Mesenchymal stem cell (in vitro differentiated cells and primary cell): ENCODE measurements around the gene SEC14L3.
A peak's percentile ranks its signal among the peaks of the same experiment; 100 is the strongest.

Experiments used
- DNase-seq: peaks from one replicate; pipeline ENCODE4 v3.0.0-alpha.2; 2013
- H2AFZ ChIP-seq: one replicate; pipeline ENCODE4 v1.6.1; 2013; ENCODE audit warnings: low read depth, mild to moderate bottlenecking, control low read depth, inconsistent platforms, low read length, moderate library complexity
- H2AK5ac ChIP-seq: 2 replicates; pipeline ENCODE4 v1.6.1; 2013; ENCODE audit warnings: low read length, moderate library complexity, mild to moderate bottlenecking, inconsistent platforms; ENCODE audit not compliant: severe bottlenecking
- H2BK120ac ChIP-seq: one replicate; pipeline ENCODE4 v1.6.1; 2013; ENCODE audit warnings: low read depth, mild to moderate bottlenecking, inconsistent platforms, low read length, moderate library complexity
- H2BK12ac ChIP-seq, 2 experiments: one replicate each; pipeline ENCODE4 v1.6.1; 2013; ENCODE audit warnings: inconsistent platforms in 2 of 2, low read length in 2 of 2, mild to moderate bottlenecking in 2 of 2, moderate library complexity in 2 of 2, control low read depth in 1 of 2
- H2BK15ac ChIP-seq: one replicate; pipeline ENCODE4 v1.6.1; 2013; ENCODE audit warnings: mild to moderate bottlenecking, low read depth, inconsistent platforms; ENCODE audit not compliant: poor library complexity, severe bottlenecking
- H2BK5ac ChIP-seq: 2 replicates; pipeline ENCODE4 v1.6.1; 2013; ENCODE audit warnings: low read depth, mild to moderate bottlenecking, low read length, control low read depth, inconsistent platforms; ENCODE audit not compliant: poor library complexity, severe bottlenecking
- H3K14ac ChIP-seq, 2 experiments: one replicate each; pipeline ENCODE4 v1.6.1; 2013; ENCODE audit warnings: inconsistent platforms in 2 of 2, low read length in 2 of 2, control low read depth in 1 of 2, mild to moderate bottlenecking in 1 of 2, moderate library complexity in 1 of 2
- H3K18ac ChIP-seq, 2 experiments: one replicate each; pipeline ENCODE4 v1.6.1; 2013; ENCODE audit warnings: inconsistent platforms in 2 of 2, low read length in 2 of 2, control low read depth in 1 of 2, low read depth in 1 of 2, mild to moderate bottlenecking in 1 of 2
- H3K23ac ChIP-seq, 2 experiments: one replicate each; pipeline ENCODE4 v1.6.1; 2013; ENCODE audit warnings: inconsistent platforms in 2 of 2, low read length in 2 of 2, mild to moderate bottlenecking in 2 of 2, moderate library complexity in 2 of 2, control low read depth in 1 of 2
- H3K27ac ChIP-seq: 2 replicates; pipeline ENCODE4 v1.5.1; 2013; ENCODE audit warnings: mild to moderate bottlenecking, moderate library complexity, low read length, control low read depth, inconsistent platforms; ENCODE audit not compliant: poor library complexity, severe bottlenecking
- H3K27me3 ChIP-seq, 2 experiments: 2 replicates each; pipeline versions ENCODE4 v1.6.1 to v1.7.0; 2013; ENCODE audit warnings: low read length in 2 of 2, mild to moderate bottlenecking in 2 of 2, moderate library complexity in 2 of 2, control low read depth in 1 of 2, inconsistent platforms in 1 of 2; ENCODE audit not compliant: control insufficient read depth in 1 of 2, insufficient read depth in 1 of 2
- H3K36me3 ChIP-seq, 2 experiments: 2 replicates each; pipeline versions ENCODE4 v1.6.1 to v1.7.0; 2013; ENCODE audit warnings: low read length in 2 of 2, control low read depth in 1 of 2, inconsistent platforms in 1 of 2, low read depth in 1 of 2, mild to moderate bottlenecking in 1 of 2; ENCODE audit not compliant: insufficient read depth in 2 of 2, control insufficient read depth in 1 of 2
- H3K4ac ChIP-seq, 2 experiments: one replicate each; pipeline ENCODE4 v1.6.1; 2013; ENCODE audit warnings: inconsistent platforms in 2 of 2, low read length in 2 of 2, mild to moderate bottlenecking in 2 of 2, moderate library complexity in 2 of 2, control low read depth in 1 of 2, low read depth in 1 of 2
- H3K4me1 ChIP-seq: 2 replicates; pipeline ENCODE4 v1.6.1; 2013; ENCODE audit warnings: low read depth, low read length, control low read depth; ENCODE audit not compliant: control insufficient read depth, insufficient read depth
- H3K4me2 ChIP-seq: 2 replicates; pipeline ENCODE4 v1.6.1; 2013; ENCODE audit warnings: low read length, mild to moderate bottlenecking, inconsistent platforms; ENCODE audit not compliant: poor library complexity, severe bottlenecking
- H3K4me3 ChIP-seq, 2 experiments: 2 replicates each; pipeline versions ENCODE4 v1.5.1 to v1.7.0; 2013; ENCODE audit warnings: low read length in 2 of 2, mild to moderate bottlenecking in 2 of 2, control low read depth in 1 of 2, low read depth in 1 of 2; ENCODE audit not compliant: insufficient read depth in 1 of 2
- H3K79me1 ChIP-seq: replicated peaks from 2 replicates; pipeline ENCODE4 v1.6.1; 2013; ENCODE audit warnings: mild to moderate bottlenecking, control low read depth, low read length, inconsistent platforms; ENCODE audit not compliant: poor library complexity, severe bottlenecking
- H3K9ac ChIP-seq: 2 replicates; pipeline ENCODE4 v1.7.0; 2013; ENCODE audit warnings: mild to moderate bottlenecking, low read length, moderate library complexity
- H3K9me3 ChIP-seq: 2 replicates; pipeline ENCODE4 v1.7.0; 2013; ENCODE audit warnings: mild to moderate bottlenecking, low read length; ENCODE audit not compliant: control insufficient read depth
- H4K8ac ChIP-seq: one replicate; pipeline ENCODE4 v1.6.1; 2013; ENCODE audit warnings: inconsistent platforms, mild to moderate bottlenecking, low read length, moderate library complexity
- H4K91ac ChIP-seq: one replicate; pipeline ENCODE4 v1.6.1; 2013; ENCODE audit warnings: mild to moderate bottlenecking, low read length, inconsistent platforms
- WGBS: methylation state at CpG from one replicate; pipeline ENCODE4 v1.1.7; 2013; ENCODE audit warnings: mixed read lengths; 5-methylcytosine and 5-hydroxymethylcytosine counted together

SEC14L3 gene

DNA sequence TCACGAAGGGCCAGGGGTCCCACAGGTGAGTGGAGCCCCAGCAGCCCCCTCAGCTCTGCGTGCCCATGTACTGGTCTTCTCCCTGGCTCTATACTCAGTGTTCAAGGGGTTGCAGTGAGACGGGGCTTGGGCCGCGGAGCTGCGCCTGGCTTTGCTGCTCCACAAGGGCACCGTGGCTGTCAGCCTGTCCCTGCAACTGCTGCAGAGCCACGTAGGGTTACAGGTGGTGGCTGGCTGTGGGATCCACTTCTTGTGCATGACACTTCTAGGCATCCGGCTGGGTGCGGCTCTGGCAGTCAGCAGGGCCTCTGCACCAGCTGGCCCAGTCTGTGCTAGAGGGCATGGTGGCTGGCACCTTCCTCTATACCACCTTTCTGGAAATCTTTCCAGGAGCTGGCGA lies 32.0 kb downstream of the SEC14L3 start:
- Histone ChIP-seq H3K4me1 (peaks cover 10% of the 10 kb centered on the region), H3K4me3 (no peak overlapping the region), H3K23ac (no peak overlapping the region), H2AFZ (no peak overlapping the region), H3K36me3 (no peaks in the 10 kb centered on the region), H2BK12ac (no peak overlapping the region), H3K27me3 (peaks cover 6 to 8% of the 10 kb centered on the region in 2 experiments), H4K91ac (no peak overlapping the region), H3K4me2 (no peak overlapping the region), H3K9ac (no peak overlapping the region), H3K14ac (no peak overlapping the region), H2BK5ac (no peak overlapping the region), H2AK5ac (no peak overlapping the region), H2BK120ac (no peak overlapping the region), H3K79me1 (no peaks in the 10 kb centered on the region), H3K18ac (no peak overlapping the region), H2BK15ac (no peak overlapping the region), H3K4ac (no peak overlapping the region), H3K27ac (no peak overlapping the region), H3K9me3 (no peaks in the 10 kb centered on the region), H4K8ac (no peak overlapping the region)
- no peak for DNase-seq
- 94% methylated on average over 11 of the region's 11 CpGs for WGBS

DNA sequence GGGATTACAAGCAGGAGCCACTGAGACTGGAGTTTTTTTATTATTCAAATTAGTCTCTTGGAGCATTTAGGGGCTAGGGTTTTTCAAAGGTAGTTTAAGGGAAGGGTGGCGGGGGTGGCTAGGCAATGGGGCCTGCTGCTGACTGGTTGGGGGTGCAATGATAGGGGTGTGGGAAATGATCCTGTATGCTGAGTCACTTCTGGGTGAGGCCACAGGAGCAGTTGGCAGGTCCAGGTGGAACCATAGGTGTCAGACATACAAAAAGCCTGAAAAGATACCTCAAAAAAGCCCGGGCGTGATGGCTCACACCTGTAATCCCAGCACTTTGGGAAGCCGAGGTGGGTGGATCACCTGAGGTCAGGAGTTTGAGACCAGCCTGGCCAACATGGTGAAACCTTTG lies 32.6 kb downstream of the SEC14L3 start:
- H3K23ac ChIP-seq = no peak overlapping the region
- no peak overlapping the region for H2AK5ac ChIP-seq
- no peak overlapping the region for H3K14ac ChIP-seq
- no peak overlapping the region for H3K18ac ChIP-seq
- peaks cover 8% of the 10 kb centered on the region for H3K4me1 ChIP-seq
- no peaks in the 10 kb centered on the region for H3K79me1 ChIP-seq
- no peak overlapping the region for H2BK15ac ChIP-seq
- H3K27ac ChIP-seq = no peak overlapping the region
- no peak overlapping the region for H3K4me3 ChIP-seq
- no peak overlapping the region for H4K91ac ChIP-seq
- H2BK12ac ChIP-seq = no peak overlapping the region
- no peaks in the 10 kb centered on the region for H3K36me3 ChIP-seq
- 84% methylated on average over 4 of the region's 4 CpGs for WGBS
- H3K9ac ChIP-seq = no peak overlapping the region
- no peaks in the 10 kb centered on the region for H3K9me3 ChIP-seq
- no peak overlapping the region for H4K8ac ChIP-seq
- no peak overlapping the region for H2BK5ac ChIP-seq
- H2BK120ac ChIP-seq = no peak overlapping the region
- no peak for DNase-seq
- no peak overlapping the region for H2AFZ ChIP-seq
- no peak overlapping the region for H3K4me2 ChIP-seq
- no peak overlapping the region for H3K4ac ChIP-seq
- H3K27me3 ChIP-seq = peaks cover 6 to 8% of the 10 kb centered on the region in 2 experiments

DNA sequence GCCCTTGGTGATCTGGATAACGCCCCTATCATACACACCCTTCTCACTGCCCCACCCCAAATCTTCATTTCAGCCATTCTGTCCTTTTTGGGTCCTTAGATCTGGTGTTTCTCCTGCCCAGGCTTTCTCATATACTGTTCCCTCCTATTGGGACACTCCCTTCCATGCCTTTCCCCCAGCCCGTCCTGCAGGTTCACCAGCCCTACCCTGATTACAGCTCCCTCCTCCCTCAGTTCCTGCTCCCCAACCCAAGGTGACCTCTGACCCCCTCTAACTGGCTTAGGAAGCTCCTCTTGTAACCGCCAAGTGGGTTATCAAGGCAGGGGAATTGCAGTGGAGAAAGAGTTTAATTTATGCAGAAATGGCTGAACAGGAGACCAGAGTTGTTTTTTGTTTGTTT lies 33.3 kb downstream of the SEC14L3 start:
- H3K27me3 ChIP-seq = peaks cover 6 to 8% of the 10 kb centered on the region in 2 experiments
- no peak overlapping the region for H4K8ac ChIP-seq
- H2BK12ac ChIP-seq = no peak overlapping the region
- H2AFZ ChIP-seq = no peak overlapping the region
- H3K23ac ChIP-seq = no peak overlapping the region
- no peak overlapping the region for H3K4ac ChIP-seq
- H3K9me3 ChIP-seq = no peaks in the 10 kb centered on the region
- WGBS = 58% methylated on average over 3 of the region's 3 CpGs
- no peak overlapping the region for H2BK15ac ChIP-seq
- no peak overlapping the region for H4K91ac ChIP-seq
- H2BK120ac ChIP-seq = no peak overlapping the region
- H3K79me1 ChIP-seq = no peaks in the 10 kb centered on the region
- H3K4me3 ChIP-seq = no peak overlapping the region
- H3K4me1 ChIP-seq = peaks cover 6% of the 10 kb centered on the region
- DNase-seq = no peak
- no peak overlapping the region for H2AK5ac ChIP-seq
- no peak overlapping the region for H3K9ac ChIP-seq
- H3K36me3 ChIP-seq = no peaks in the 10 kb centered on the region
- H3K18ac ChIP-seq = no peak overlapping the region
- no peak overlapping the region for H3K4me2 ChIP-seq
- no peak overlapping the region for H3K27ac ChIP-seq
- H3K14ac ChIP-seq = no peak overlapping the region
- no peak overlapping the region for H2BK5ac ChIP-seq

- Histone ChIP-seq H4K8ac (no peak overlapping the region), H3K27ac (no peak overlapping the region), H3K9ac (no peak overlapping the region), H3K36me3 (no peaks in the 10 kb centered on the region), H2BK12ac (peak overlapping the region in 1 of 2 experiments; percentile 63), H3K27me3 (peaks cover 6 to 8% of the 10 kb centered on the region in 2 experiments), H2BK5ac (no peak overlapping the region), H3K79me1 (no peaks in the 10 kb centered on the region), H2AFZ (no peak overlapping the region), H3K23ac (no peak overlapping the region), H2BK120ac (no peak overlapping the region), H3K14ac (no peak overlapping the region), H4K91ac (no peak overlapping the region), H3K4me3 (no peak overlapping the region), H3K4ac (no peak overlapping the region), H3K4me1 (peaks cover 6% of the 10 kb centered on the region), H2AK5ac (no peak overlapping the region), H3K9me3 (no peaks in the 10 kb centered on the region), H3K4me2 (no peak overlapping the region), H3K18ac (no peak overlapping the region), H2BK15ac (no peak overlapping the region)
- WGBS = 97% methylated on average over 2 of the region's 2 CpGs
- DNase-seq = no peak
Measured at GRCh38 chr22:30436196-30436595, 35.6 kb downstream of the SEC14L3 start.
